ENCODE results near the gene B3GNT4. TPM values are rescaled to one million over a fixed set of nuclear protein-coding genes. Genes with fewer than 3 reads are reported as not detected.
A peak's percentile ranks its signal among the peaks of the same experiment; 100 is the strongest.

Gene B3GNT4
- total RNA-seq, 2 donors from 2014 or later = 1.6 to 1.8 TPM

GRCh38 chr12:122159882-122160281, 43.6 kb upstream of the B3GNT4 start:
- Histone ChIP-seq H3K4me1 (ENCODE audit: control insufficient read depth, insufficient read depth, low read length) (no peaks in the 10 kb centered on the region), H3K9ac (ENCODE audit: extremely low read depth, low read length, poor library complexity, severe bottlenecking) (no peak overlapping the region), H3K9me3 (ENCODE audit: control insufficient read depth, low read length) (no peaks in the 10 kb centered on the region), H3K27ac (ENCODE audit: low read depth, low read length) (no peak overlapping the region), H3K4me3 (ENCODE audit: low read length) (no peak overlapping the region), H3K27me3 (ENCODE audit: control insufficient read depth, insufficient read depth, low read length, poor library complexity, severe bottlenecking) (no peaks in the 10 kb centered on the region), H3K36me3 (ENCODE audit: control insufficient read depth, insufficient read depth, low read length) (no peaks in the 10 kb centered on the region)
- no peak for DNase-seq
- H3K27me3 Mint-ChIP-seq (ENCODE audit: insufficient read depth) = peaks cover 2% of the 10 kb centered on the region
- H3K36me3 Mint-ChIP-seq (ENCODE audit: low read depth) = no peaks in the 10 kb centered on the region
- H3K4me3 Mint-ChIP-seq = no peak overlapping the region
- peaks cover 19% of the 10 kb centered on the region for H3K9me3 Mint-ChIP-seq
- peaks cover 10% of the 10 kb centered on the region for H3K4me1 Mint-ChIP-seq
- no peak overlapping the region for H3K27ac Mint-ChIP-seq
- TF ChIP-seq CTCF (conservative IDR thresholded peaks at IDR 0.05) = peak; percentile 52
- 54 to 56% methylated on average over 4 of the region's 4 CpGs for WGBS, 2 experiments (ENCODE audit: insufficient coverage in 1 of 2, insufficient read length in 1 of 2)

GRCh38 chr12:122160761-122161160, 42.7 kb upstream of the B3GNT4 start:
- DNase-seq = no peak
- Mint-ChIP-seq H3K9me3 (peaks cover 19% of the 10 kb centered on the region), H3K27ac (no peak overlapping the region), H3K36me3 (ENCODE audit: low read depth) (no peaks in the 10 kb centered on the region), H3K4me3 (no peak overlapping the region), H3K4me1 (peaks cover 5% of the 10 kb centered on the region), H3K27me3 (ENCODE audit: insufficient read depth) (peaks cover 2% of the 10 kb centered on the region)
- Histone ChIP-seq H3K27me3 (ENCODE audit: control insufficient read depth, insufficient read depth, low read length, poor library complexity, severe bottlenecking) (no peaks in the 10 kb centered on the region), H3K36me3 (ENCODE audit: control insufficient read depth, insufficient read depth, low read length) (no peaks in the 10 kb centered on the region), H3K4me1 (ENCODE audit: control insufficient read depth, insufficient read depth, low read length) (no peaks in the 10 kb centered on the region), H3K27ac (ENCODE audit: low read depth, low read length) (no peak overlapping the region), H3K4me3 (ENCODE audit: low read length) (no peak overlapping the region), H3K9ac (ENCODE audit: extremely low read depth, low read length, poor library complexity, severe bottlenecking) (no peak overlapping the region), H3K9me3 (ENCODE audit: control insufficient read depth, low read length) (no peaks in the 10 kb centered on the region)
- no peak for TF ChIP-seq CTCF (conservative IDR thresholded peaks at IDR 0.05)
- WGBS, 2 experiments (ENCODE audit: insufficient coverage in 1 of 2, insufficient read length in 1 of 2) = 86 to 91% methylated on average over 8 to 9 of the region's 11 CpGs

GRCh38 chr12:122161682-122162081, 41.8 kb upstream of the B3GNT4 start:
- Mint-ChIP-seq H3K27ac (no peak overlapping the region), H3K27me3 (ENCODE audit: insufficient read depth) (peaks cover 2% of the 10 kb centered on the region), H3K4me1 (no peaks in the 10 kb centered on the region), H3K4me3 (no peak overlapping the region), H3K36me3 (ENCODE audit: low read depth) (no peaks in the 10 kb centered on the region), H3K9me3 (peaks cover 19% of the 10 kb centered on the region)
- no peak overlapping the region for H3K27ac ChIP-seq (ENCODE audit: low read depth, low read length)
- H3K4me3 ChIP-seq (ENCODE audit: low read length) = no peak overlapping the region
- no peaks in the 10 kb centered on the region for H3K9me3 ChIP-seq (ENCODE audit: control insufficient read depth, low read length)
- no peaks in the 10 kb centered on the region for H3K36me3 ChIP-seq (ENCODE audit: control insufficient read depth, insufficient read depth, low read length)
- TF ChIP-seq CTCF (conservative IDR thresholded peaks at IDR 0.05) = no peak
- no peaks in the 10 kb centered on the region for H3K27me3 ChIP-seq (ENCODE audit: control insufficient read depth, insufficient read depth, low read length, poor library complexity, severe bottlenecking)
- H3K9ac ChIP-seq (ENCODE audit: extremely low read depth, low read length, poor library complexity, severe bottlenecking) = no peak overlapping the region
- H3K4me1 ChIP-seq (ENCODE audit: control insufficient read depth, insufficient read depth, low read length) = no peaks in the 10 kb centered on the region
- WGBS, 2 experiments (ENCODE audit: insufficient coverage in 1 of 2, insufficient read length in 1 of 2) = 92 to 100% methylated on average over 6 to 7 of the region's 8 CpGs
- DNase-seq = no peak
